HUES6 (cell line): ENCODE data around the gene CACNG3.
"Not testable (repeated sequence)": the region's sequence is repeated elsewhere in the genome, so short reads cannot be mapped to it uniquely, and the experiment has no call there.

Experiments used
- H3K27ac ChIP-seq: 2 replicates; pipeline ENCODE4 v1.7.0; 2013; ENCODE audit warnings: low read depth, mild to moderate bottlenecking, low read length, inconsistent platforms
- H3K27me3 ChIP-seq: 2 replicates; pipeline ENCODE4 v1.6.1; 2013; ENCODE audit warnings: low read length; ENCODE audit not compliant: control insufficient read depth, insufficient read depth
- H3K36me3 ChIP-seq: 2 replicates; pipeline ENCODE4 v1.6.1; 2013; ENCODE audit warnings: low read length; ENCODE audit not compliant: control insufficient read depth, insufficient read depth
- H3K4me1 ChIP-seq: 2 replicates; pipeline ENCODE4 v1.6.1; 2013; ENCODE audit warnings: low read length; ENCODE audit not compliant: control insufficient read depth, insufficient read depth
- H3K4me3 ChIP-seq: 2 replicates; pipeline ENCODE4 v1.5.1; 2013; ENCODE audit warnings: low read depth, low read length
- H3K9ac ChIP-seq: one replicate; pipeline ENCODE4 v1.6.1; 2013; ENCODE audit warnings: mild to moderate bottlenecking, low read length
- H3K9me3 ChIP-seq: 2 replicates; pipeline ENCODE4 v1.6.1; 2013; ENCODE audit warnings: low read depth, low read length; ENCODE audit not compliant: control insufficient read depth, insufficient read depth

CACNG3 gene

DNA sequence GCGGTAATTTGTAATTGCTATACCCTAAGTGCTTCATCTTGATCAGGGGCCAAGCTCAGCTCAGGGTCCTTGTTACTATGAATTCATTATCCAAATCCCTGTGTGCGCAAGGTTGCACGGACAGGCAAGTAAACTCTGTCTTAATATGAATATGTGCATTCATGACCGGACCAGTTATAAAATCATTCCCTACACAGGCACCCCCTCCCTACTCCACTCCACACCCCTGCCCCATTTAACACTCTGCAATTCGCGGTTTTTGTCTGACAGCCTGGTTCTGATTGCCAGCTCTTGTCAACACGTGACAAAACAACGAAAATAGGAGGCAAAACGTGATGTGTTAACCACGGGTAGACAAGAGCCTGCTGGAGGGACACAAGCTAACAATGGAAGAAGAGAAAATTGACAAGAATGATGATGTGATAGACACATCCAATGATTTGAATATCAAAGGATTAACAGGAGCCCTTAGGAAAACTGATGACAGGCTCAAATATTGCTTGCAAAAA, 76.5 kb downstream of the CACNG3 start:
- no peak overlapping the region for H3K4me3 ChIP-seq
- no peak overlapping the region for H3K9ac ChIP-seq
- no peaks in the 10 kb centered on the region for H3K36me3 ChIP-seq
- no peak overlapping the region for H3K27ac ChIP-seq
- H3K9me3 ChIP-seq, result no peaks in the 10 kb centered on the region; the same call in 1 of the 2 replicates
- no peaks in the 10 kb centered on the region for H3K27me3 ChIP-seq
- H3K4me1 ChIP-seq, result no peaks in the 10 kb centered on the region

GRCh38 chr16:24336491-24336890, 80.4 kb downstream of the CACNG3 start:
- Histone ChIP-seq H3K27me3 (no peaks in the 10 kb centered on the region), H3K4me1 (no peaks in the 10 kb centered on the region), H3K9ac (no peak overlapping the region), H3K4me3 (no peak overlapping the region), H3K36me3 (no peaks in the 10 kb centered on the region), H3K27ac (no peak overlapping the region), H3K9me3 (no peaks in the 10 kb centered on the region; the same call in 1 of the 2 replicates)

GRCh38 chr16:24337013-24337412, 80.9 kb downstream of the CACNG3 start:
- H3K9me3 ChIP-seq, result no peaks in the 10 kb centered on the region; the same call in 1 of the 2 replicates
- no peaks in the 10 kb centered on the region for H3K36me3 ChIP-seq
- H3K27me3 ChIP-seq, result no peaks in the 10 kb centered on the region
- H3K4me3 ChIP-seq, result no peak overlapping the region
- H3K9ac ChIP-seq, result no peak overlapping the region
- no peak overlapping the region for H3K27ac ChIP-seq
- no peaks in the 10 kb centered on the region for H3K4me1 ChIP-seq

- H3K27me3 ChIP-seq, H3K9ac ChIP-seq, H3K27ac ChIP-seq, H3K4me3 ChIP-seq, H3K36me3 ChIP-seq, H3K9me3 ChIP-seq: not testable (repeated sequence)
- H3K4me1 ChIP-seq, result peaks cover 36% of the 10 kb centered on the region
Measured at GRCh38 chr16:24343829-24344228, 87.7 kb downstream of the CACNG3 start.

- H3K4me3 ChIP-seq, result no peak overlapping the region
- no peak overlapping the region for H3K9ac ChIP-seq
- no peaks in the 10 kb centered on the region for H3K9me3 ChIP-seq
- no peaks in the 10 kb centered on the region for H3K36me3 ChIP-seq
- H3K27ac ChIP-seq, result no peak overlapping the region
- no peaks in the 10 kb centered on the region; the same call in 1 of the 2 replicates for H3K27me3 ChIP-seq
- H3K4me1 ChIP-seq, result peaks cover 45% of the 10 kb centered on the region
Measured at GRCh38 chr16:24344784-24345183, 88.6 kb downstream of the CACNG3 start.

DNA sequence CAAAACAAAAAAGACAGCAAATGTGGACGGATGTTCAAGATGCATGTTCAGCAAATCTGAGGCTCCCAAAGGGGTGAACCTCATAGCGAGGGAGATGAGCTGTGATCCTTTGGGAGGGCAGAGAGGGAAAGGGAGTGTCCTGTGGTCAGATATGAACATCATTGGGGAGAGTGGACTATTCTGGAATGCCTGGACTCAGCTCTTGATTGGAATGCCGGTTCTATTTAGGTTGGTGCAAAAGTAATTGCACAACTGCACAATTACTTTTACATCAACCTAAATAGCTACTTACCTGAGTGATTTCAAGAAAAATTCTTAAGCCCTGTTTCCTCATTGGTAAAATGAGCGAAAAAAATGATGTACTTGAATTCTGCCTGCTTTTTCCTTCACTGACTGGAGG, 89.6 kb downstream of the CACNG3 start:
- Histone ChIP-seq H3K9me3 (no peaks in the 10 kb centered on the region), H3K27ac (no peak overlapping the region), H3K4me1 (peaks cover 47% of the 10 kb centered on the region), H3K4me3 (no peak overlapping the region), H3K27me3 (no peaks in the 10 kb centered on the region; the same call in 1 of the 2 replicates), H3K36me3 (no peaks in the 10 kb centered on the region), H3K9ac (no peak overlapping the region)

DNA sequence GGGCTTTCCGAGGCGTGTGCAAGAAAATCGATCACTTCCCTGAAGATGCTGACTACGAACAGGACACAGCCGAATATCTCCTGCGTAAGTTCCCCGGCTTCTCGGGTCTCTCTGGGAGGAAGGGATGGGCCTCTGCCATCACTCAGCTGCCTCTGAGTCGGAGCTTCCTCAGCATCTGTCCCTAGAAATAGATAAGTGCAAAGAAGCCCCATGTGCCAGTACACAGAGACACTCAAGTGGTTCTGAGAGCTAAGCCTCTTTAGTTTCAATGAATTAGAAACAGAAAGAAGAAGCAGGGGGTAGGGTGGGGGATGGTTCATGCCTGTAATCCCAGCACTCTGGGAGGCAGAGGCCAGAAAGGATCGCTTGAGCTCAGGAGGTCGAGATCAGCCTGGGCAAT, 90.6 kb downstream of the CACNG3 start:
- Histone ChIP-seq H3K27me3 (no peaks in the 10 kb centered on the region; the same call in 1 of the 2 replicates), H3K27ac (no peak overlapping the region), H3K9me3 (no peaks in the 10 kb centered on the region), H3K4me1 (peaks cover 47% of the 10 kb centered on the region), H3K4me3 (no peak overlapping the region), H3K36me3 (no peaks in the 10 kb centered on the region), H3K9ac (no peak overlapping the region)

DNA sequence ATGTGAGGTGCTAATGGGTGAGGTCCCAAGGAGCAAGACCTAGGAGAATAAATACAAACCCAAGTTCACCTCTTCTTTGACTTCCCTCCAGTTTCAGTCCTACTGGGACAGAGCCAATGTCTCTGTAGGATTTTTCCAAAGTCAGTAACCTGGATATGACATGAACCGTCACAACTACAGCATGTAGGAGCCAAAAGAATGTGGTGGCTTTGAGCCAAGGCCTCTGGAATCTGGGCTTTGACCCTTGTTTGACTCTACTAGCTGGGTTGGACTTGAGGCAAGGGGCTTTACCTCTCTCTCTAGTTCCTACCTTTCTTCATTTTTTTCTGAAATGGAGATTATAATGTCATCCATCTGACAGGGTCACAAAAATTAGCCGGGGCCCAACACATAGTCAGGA, 91.4 kb downstream of the CACNG3 start:
- H3K27me3 ChIP-seq, result no peaks in the 10 kb centered on the region; the same call in 1 of the 2 replicates
- no peaks in the 10 kb centered on the region for H3K36me3 ChIP-seq
- no peak overlapping the region for H3K27ac ChIP-seq
- peaks cover 47% of the 10 kb centered on the region for H3K4me1 ChIP-seq
- H3K4me3 ChIP-seq, result no peak overlapping the region
- no peaks in the 10 kb centered on the region for H3K9me3 ChIP-seq
- no peak overlapping the region for H3K9ac ChIP-seq

DNA sequence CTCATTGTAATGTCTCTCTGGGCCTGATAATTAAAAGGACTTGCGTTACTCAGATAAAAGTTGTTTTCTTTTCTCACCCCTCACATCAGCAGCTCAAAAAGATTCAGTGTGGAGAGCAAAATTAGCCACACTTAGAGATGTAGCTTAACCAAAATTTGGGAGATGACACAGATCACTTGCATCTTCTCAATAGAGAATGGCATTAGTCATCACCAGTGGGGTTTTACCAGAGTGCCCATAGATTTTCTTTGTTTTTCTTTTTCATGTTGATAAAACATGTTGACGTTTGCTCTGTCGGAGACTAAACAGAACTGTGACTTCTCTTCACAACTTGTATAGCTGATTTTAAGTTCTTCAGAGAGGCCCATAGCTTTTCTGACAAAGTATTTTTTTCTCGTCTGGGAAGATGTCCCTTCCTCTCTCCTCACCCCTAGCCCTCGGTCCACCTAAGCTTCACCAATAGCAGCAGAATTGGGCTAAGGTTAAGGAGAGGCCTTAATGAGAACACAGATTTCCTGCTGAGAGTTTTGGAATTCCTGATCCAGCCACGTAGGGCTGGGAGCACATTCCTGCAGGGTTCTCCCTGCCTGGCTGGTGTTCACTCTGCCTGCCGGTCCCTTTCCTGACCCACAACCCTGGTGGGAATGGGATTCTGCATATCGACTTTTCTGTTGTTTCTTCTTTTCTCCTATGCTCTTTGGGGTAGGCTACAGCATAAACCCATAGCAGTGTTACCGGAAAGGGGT, 92.6 kb downstream of the CACNG3 start:
- Histone ChIP-seq H3K9me3 (no peaks in the 10 kb centered on the region), H3K27me3 (no peaks in the 10 kb centered on the region; the same call in 1 of the 2 replicates), H3K36me3 (no peaks in the 10 kb centered on the region), H3K4me3 (no peak overlapping the region), H3K9ac (no peak overlapping the region), H3K4me1 (peaks cover 50% of the 10 kb centered on the region), H3K27ac (no peak overlapping the region)

DNA sequence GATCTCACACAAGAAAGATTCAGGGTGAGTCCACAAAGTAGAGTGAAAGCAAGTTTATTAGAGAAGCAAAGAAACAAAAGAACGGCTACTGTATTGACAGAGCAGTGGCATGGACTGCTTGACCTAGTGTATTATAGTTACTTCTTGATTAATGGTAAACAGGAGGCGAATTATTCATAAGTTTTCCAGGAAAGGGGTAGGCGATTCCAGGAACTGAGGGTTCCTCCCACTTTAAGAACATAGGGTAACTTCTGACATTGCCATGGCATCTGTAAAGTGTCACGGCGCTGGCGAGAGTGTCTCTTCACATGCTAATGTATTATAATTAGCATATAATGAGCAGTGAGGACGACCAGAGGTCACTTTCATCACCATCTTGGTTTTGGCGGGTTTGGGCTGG, 93.2 kb downstream of the CACNG3 start:
- Histone ChIP-seq H3K4me3 (no peak overlapping the region), H3K4me1 (peaks cover 50% of the 10 kb centered on the region), H3K36me3 (no peaks in the 10 kb centered on the region), H3K27me3 (no peaks in the 10 kb centered on the region; the same call in 1 of the 2 replicates), H3K9ac (no peak overlapping the region), H3K9me3 (no peaks in the 10 kb centered on the region), H3K27ac (no peak overlapping the region)

DNA sequence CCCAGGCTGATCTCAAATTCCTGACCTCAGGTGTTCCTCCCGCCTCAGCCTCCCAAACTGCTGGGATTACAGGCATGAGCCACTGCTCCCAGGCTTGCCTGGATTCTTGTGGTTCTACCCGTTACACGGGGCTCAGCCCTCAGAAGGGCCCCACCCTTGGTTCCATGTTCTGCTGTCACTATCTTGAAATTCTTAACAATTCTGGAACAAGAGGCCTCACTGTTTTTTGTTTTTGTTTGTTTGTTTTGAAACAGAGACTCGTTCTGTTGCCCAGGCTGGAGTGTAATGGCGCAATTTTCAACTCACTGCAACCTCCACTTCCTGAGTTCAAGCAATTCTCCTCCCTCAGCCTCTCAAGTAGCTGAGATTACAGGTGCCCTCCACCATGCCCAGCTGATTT, 96.6 kb downstream of the CACNG3 start:
- H3K36me3 ChIP-seq, result no peaks in the 10 kb centered on the region
- no peaks in the 10 kb centered on the region for H3K9me3 ChIP-seq
- H3K4me1 ChIP-seq, result peaks cover 27% of the 10 kb centered on the region
- H3K27me3 ChIP-seq, result no peaks in the 10 kb centered on the region; the same call in 1 of the 2 replicates
- H3K27ac ChIP-seq, result no peak overlapping the region
- no peak overlapping the region for H3K4me3 ChIP-seq
- H3K9ac ChIP-seq, result no peak overlapping the region
